Smooth muscle cell (in vitro differentiated cells): ENCODE data around the gene KXD1. TPM values are rescaled to one million over a fixed set of nuclear protein-coding genes. Genes with fewer than 3 reads are reported as not detected.
"Not testable (repeated sequence)": the region's sequence is repeated elsewhere in the genome, so short reads cannot be mapped to it uniquely, and the experiment has no call there.

Source experiments
- DNase-seq: peaks from one replicate; lab custom pipeline; 2025; ENCODE audit not compliant: unreplicated experiment; lab: John Stamatoyannopoulos, UW
- H2AFZ ChIP-seq: fragments of 200-600 bp; sonication (generic); 2 replicates; pipeline ENCODE4 v1.6.0; 2016; ENCODE audit warnings: antibody characterized with exemption, low read depth, mild to moderate bottlenecking
- H3F3A ChIP-seq: fragments of 200-600 bp; sonication (generic); 2 replicates; pipeline ENCODE4 v1.6.0; 2017; ENCODE audit warnings: antibody characterized with exemption, low read depth
- H3K27ac ChIP-seq: fragments of 200-600 bp; sonication (generic); 2 replicates; pipeline ENCODE4 v1.5.1; 2016; ENCODE audit warnings: low read depth, mild to moderate bottlenecking
- H3K27me3 ChIP-seq: fragments of 200-600 bp; sonication (generic); 2 replicates; pipeline ENCODE4 v1.6.1; 2016; ENCODE audit warnings: low read depth, mild to moderate bottlenecking
- H3K36me3 ChIP-seq: fragments of 200-600 bp; sonication (generic); 2 replicates; pipeline ENCODE4 v1.5.1; 2016; ENCODE audit warnings: low read depth
- H3K4me1 ChIP-seq: fragments of 200-600 bp; sonication (generic); 2 replicates; pipeline ENCODE4 v1.5.1; 2016; ENCODE audit warnings: low read depth
- H3K4me2 ChIP-seq: fragments of 200-600 bp; sonication (generic); 2 replicates; pipeline ENCODE4 v1.6.0; 2016; ENCODE audit warnings: mild to moderate bottlenecking
- H3K4me3 ChIP-seq: fragments of 200-600 bp; sonication (generic); 2 replicates; pipeline ENCODE4 v1.5.1; 2016; ENCODE audit warnings: mild to moderate bottlenecking
- H3K79me2 ChIP-seq: fragments of 200-600 bp; sonication (generic); 2 replicates; pipeline ENCODE4 v1.6.0; 2016; ENCODE audit warnings: low read depth, mild to moderate bottlenecking
- H3K9ac ChIP-seq: fragments of 200-600 bp; sonication (generic); 2 replicates; pipeline ENCODE4 v1.6.0; 2016; ENCODE audit warnings: low read depth
- H3K9me3 ChIP-seq: fragments of 200-600 bp; sonication (generic); replicated peaks from 2 replicates; pipeline ENCODE4 v1.5.1; 2016; ENCODE audit warnings: low read depth
- H4K20me1 ChIP-seq: fragments of 200-600 bp; sonication (generic); 2 replicates; pipeline ENCODE4 v1.6.0; 2016; ENCODE audit warnings: low read depth
- WGBS: methylation state at CpG from one replicate; pipeline ENCODE4 v1.1.7; 2016; ENCODE audit warnings: low lambda C conversion rate; 5-methylcytosine and 5-hydroxymethylcytosine counted together
- polyA plus RNA-seq: library from polyadenylated mRNA; unstranded; fragments of >200 nt; fragmentation: Nextera tagmentation; extraction: Ambion mirVana; gene quantifications from 2 replicates; pipeline ENCODE4 v1.2.1, GENCODE V29; 2016
- total RNA-seq: library from RNA; depleted of rRNA; stranded (reverse); fragments of >200 nt; gene quantifications from 2 replicates; pipeline ENCODE4 v1.2.3, GENCODE V29; 2014
- TF ChIP-seq, protein P1 (sequence below): fragments of 200-600 bp; sonication (generic); IDR thresholded peaks from 2 replicates; pipeline ENCODE4 v1.5.1; 2017; ENCODE audit warnings: borderline replicate concordance, mild to moderate bottlenecking, antibody characterized with exemption; ENCODE audit not compliant: insufficient read depth, poor library complexity, severe bottlenecking

Gene KXD1
- total and polyA plus RNA-seq, 2 experiments from 2014 or later: 75.4 to 134 TPM

DNA sequence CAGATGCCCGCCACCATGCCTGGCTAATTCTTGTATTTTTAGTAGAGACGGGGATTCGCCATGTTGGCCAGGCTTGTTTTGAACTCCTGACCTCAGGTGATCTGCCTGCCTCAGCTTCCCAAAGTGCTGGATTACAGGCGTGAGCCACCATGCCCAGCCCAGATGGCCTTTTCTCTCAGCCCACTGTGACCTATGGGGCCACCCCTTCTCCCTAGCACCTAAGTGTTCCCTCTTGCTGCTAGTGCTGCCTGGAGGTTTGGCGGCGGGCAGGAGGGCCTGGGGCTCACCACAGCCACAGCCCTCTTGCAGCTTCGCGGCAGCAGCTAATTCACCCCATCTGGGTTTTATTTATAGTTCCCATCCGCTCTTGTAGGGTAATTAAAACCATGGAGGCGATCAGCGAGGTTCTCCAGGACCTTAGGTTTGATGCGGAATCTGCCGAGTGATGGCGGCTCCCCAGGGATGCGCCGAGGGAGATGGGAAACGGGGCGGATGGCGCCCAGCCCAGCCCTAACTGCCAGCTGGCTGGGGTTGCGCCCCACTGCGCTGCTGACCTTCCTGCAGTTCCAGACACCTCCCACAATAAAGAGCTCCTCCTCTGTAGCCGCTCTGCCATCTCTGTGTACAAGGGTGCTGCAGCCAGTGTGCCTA lies 34.2 kb downstream of the KXD1 start:
- no peak overlapping the region for H3K27ac ChIP-seq
- TF ChIP-seq, protein P1, sequence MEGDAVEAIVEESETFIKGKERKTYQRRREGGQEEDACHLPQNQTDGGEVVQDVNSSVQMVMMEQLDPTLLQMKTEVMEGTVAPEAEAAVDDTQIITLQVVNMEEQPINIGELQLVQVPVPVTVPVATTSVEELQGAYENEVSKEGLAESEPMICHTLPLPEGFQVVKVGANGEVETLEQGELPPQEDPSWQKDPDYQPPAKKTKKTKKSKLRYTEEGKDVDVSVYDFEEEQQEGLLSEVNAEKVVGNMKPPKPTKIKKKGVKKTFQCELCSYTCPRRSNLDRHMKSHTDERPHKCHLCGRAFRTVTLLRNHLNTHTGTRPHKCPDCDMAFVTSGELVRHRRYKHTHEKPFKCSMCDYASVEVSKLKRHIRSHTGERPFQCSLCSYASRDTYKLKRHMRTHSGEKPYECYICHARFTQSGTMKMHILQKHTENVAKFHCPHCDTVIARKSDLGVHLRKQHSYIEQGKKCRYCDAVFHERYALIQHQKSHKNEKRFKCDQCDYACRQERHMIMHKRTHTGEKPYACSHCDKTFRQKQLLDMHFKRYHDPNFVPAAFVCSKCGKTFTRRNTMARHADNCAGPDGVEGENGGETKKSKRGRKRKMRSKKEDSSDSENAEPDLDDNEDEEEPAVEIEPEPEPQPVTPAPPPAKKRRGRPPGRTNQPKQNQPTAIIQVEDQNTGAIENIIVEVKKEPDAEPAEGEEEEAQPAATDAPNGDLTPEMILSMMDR: no peak
- no peak overlapping the region for H3K4me2 ChIP-seq
- no peak overlapping the region for H3K9ac ChIP-seq
- peaks cover 39% of the 10 kb centered on the region for H3F3A ChIP-seq
- H3K79me2 ChIP-seq: no peaks in the 10 kb centered on the region
- H2AFZ ChIP-seq: no peak overlapping the region
- WGBS: 94% methylated on average over 22 of the region's 22 CpGs
- no peaks in the 10 kb centered on the region for H3K36me3 ChIP-seq
- H4K20me1 ChIP-seq: peaks cover 41% of the 10 kb centered on the region
- no peak overlapping the region for H3K4me3 ChIP-seq
- no peaks in the 10 kb centered on the region for H3K27me3 ChIP-seq
- peaks cover 10% of the 10 kb centered on the region for H3K4me1 ChIP-seq
- no peaks in the 10 kb centered on the region for H3K9me3 ChIP-seq
- no peak for DNase-seq

DNA sequence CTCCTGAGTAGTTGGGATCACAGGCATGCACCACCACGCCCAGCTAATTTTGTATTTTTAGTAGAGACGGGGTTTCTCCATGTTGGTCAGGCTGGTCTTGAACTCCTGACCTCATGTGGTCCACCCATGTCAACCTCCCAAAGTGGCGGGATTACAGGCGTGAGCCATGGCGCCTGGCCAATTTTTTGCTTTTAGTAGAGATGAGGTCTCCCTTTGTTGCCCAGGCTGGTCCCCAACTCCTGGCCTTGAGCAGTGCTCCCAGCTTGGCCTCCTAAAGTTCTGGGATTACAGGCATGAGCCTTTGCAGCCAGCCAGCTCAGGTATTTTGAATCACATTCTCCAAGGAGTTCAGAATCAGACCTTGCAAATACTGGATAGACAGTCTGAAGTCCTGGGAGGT lies 35.1 kb downstream of the KXD1 start:
- not testable (repeated sequence) for H3K27ac ChIP-seq, H3K4me2 ChIP-seq, DNase-seq, H3K27me3 ChIP-seq, H2AFZ ChIP-seq, H3K79me2 ChIP-seq, H3K36me3 ChIP-seq, H3K9ac ChIP-seq, H3K4me3 ChIP-seq, H3K9me3 ChIP-seq
- H3K4me1 ChIP-seq: peaks cover 10% of the 10 kb centered on the region
- H3F3A ChIP-seq: peaks cover 39% of the 10 kb centered on the region
- WGBS: 95% methylated on average over 5 of the region's 5 CpGs
- peaks cover 41% of the 10 kb centered on the region for H4K20me1 ChIP-seq

DNA sequence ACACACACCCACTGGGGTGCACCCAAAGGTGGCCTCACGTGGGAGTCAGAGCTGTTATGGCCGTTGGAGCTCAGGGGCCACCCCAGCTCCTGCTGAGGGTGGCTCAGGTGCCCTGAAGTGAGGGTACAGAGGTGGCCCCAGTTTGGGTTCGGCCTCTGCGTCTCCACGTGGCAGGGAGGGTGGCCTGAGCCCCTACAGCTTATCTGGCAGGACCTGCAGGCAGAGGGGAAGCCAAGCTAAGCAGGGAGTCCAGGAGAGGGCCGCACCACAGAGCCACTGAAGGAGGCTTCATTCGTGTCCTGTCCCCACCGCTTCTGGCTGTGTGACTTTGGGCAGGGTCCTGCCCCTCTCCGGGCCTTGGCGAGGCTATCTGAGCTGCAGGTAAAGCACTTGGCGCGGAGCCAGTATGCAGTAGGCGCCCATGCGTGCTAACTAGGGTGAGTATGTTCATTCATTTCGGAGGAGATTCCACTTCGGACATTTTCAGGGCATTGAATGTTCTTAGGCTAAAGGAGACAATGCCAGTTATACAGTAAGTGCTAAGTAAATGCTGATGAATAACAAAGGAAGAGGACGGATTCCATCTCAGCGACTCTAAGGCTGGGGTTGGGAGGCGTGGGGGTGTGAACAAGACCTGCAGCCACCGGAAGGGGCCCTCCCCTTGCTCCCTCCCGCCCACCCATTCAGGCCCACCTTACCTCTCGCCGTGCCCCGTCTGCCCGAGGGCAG lies 35.9 kb downstream of the KXD1 start:
- H3K27ac ChIP-seq: no peak overlapping the region
- H2AFZ ChIP-seq: no peak overlapping the region
- peaks cover 10% of the 10 kb centered on the region for H3K4me1 ChIP-seq
- H3K27me3 ChIP-seq: no peaks in the 10 kb centered on the region
- TF ChIP-seq, protein P1: no peak
- no peaks in the 10 kb centered on the region for H3K79me2 ChIP-seq
- H4K20me1 ChIP-seq: peaks cover 44% of the 10 kb centered on the region
- H3K4me3 ChIP-seq: peak overlapping the region; percentile 43
- H3K9ac ChIP-seq: no peak overlapping the region
- 37% methylated on average over 24 of the region's 25 CpGs for WGBS
- no peak for DNase-seq
- no peaks in the 10 kb centered on the region for H3K36me3 ChIP-seq
- H3F3A ChIP-seq: peaks cover 34% of the 10 kb centered on the region
- no peaks in the 10 kb centered on the region for H3K9me3 ChIP-seq
- H3K4me2 ChIP-seq: peak overlapping the region; percentile 95

DNA sequence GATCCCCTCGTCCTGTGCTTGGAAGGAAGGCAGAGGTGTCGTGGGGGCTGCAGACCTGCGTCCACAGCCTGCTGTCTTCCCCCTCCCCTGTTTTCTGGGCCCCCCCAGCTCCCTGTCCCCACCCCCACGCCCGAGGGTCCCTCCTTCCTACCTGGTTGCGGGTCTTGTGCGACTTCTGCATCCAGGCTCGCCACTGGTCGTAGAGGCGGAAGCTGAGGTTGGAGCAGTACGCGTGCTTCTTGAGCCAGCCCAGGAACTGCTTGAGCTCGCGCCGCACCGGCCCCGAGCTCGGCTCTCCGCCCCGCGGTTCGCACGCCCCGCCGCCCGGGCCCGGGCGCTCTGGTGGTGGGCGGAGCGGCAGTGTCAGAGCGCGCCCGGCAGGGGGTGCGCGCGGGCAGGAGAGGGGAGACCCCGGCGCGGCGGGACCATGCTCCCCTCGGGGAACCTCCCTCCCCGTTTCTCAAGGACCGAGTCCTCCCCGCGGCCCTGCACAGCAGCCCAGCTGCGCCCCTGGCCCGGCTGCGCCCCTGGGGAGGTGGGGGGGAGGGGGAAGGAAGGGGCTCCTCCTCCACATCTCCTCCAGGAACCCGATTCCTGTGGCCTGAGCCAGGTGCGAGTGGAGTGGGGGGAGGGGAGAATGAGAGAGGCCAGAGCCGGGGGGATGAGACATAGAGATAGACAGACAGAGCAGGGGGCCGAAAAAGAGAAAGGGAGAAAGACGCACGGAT lies 36.6 kb downstream of the KXD1 start:
- peak overlapping the region; percentile 95 for H3K4me2 ChIP-seq
- H2AFZ ChIP-seq: no peak overlapping the region
- H3K36me3 ChIP-seq: no peaks in the 10 kb centered on the region
- no peaks in the 10 kb centered on the region for H3K79me2 ChIP-seq
- H3K4me3 ChIP-seq: peak overlapping the region; percentile 43
- H3F3A ChIP-seq: peaks cover 29% of the 10 kb centered on the region
- DNase-seq: peak; percentile 51
- no peak overlapping the region for H3K27ac ChIP-seq
- TF ChIP-seq, protein P1: peak; percentile 98
- H4K20me1 ChIP-seq: peaks cover 51% of the 10 kb centered on the region
- 5% methylated on average over 30 of the region's 54 CpGs for WGBS
- no peak overlapping the region for H3K9ac ChIP-seq
- peaks cover 10% of the 10 kb centered on the region for H3K4me1 ChIP-seq
- H3K9me3 ChIP-seq: no peaks in the 10 kb centered on the region
- H3K27me3 ChIP-seq: no peaks in the 10 kb centered on the region
